Measurements from ENCODE around the gene SUSD4. TPM values are rescaled to one million over a fixed set of nuclear protein-coding genes. Genes with fewer than 3 reads are reported as not detected.

SUSD4 gene
- total and polyA plus RNA-seq, 2 of the 8 experiments (the other 6 are each of a cell fraction or from before 2014, with no cell fraction given), result 3.9 to 5.2 TPM

GRCh38 chr1:223299553-223299952 is 64.4 kb downstream of the SUSD4 start (continued):
- TF ChIP-seq CHD7 (IDR thresholded peaks at IDR 0.05; ENCODE audit: insufficient replicate concordance, low read length), result no peak
- TF ChIP-seq SUZ12 (IDR thresholded peaks at IDR 0.05; ENCODE audit: low read length), result no peak
- no peak for TF ChIP-seq CTCF (IDR thresholded peaks at IDR 0.05; ENCODE audit: control extremely low read depth in 1 of 3, insufficient read depth in 1 of 3, low read depth in 1 of 3, low read length in 3 of 3)
- no peak for TF ChIP-seq SP2 (IDR thresholded peaks at IDR 0.05; ENCODE audit: low read length)
- TF ChIP-seq ATF2 (IDR thresholded peaks at IDR 0.05; ENCODE audit: low read length), result no peak

Measured in H1 (cell line).